ENCODE results near the gene SLC35F4. TPM values are rescaled to one million over a fixed set of nuclear protein-coding genes. Genes with fewer than 3 reads are reported as not detected.

The SLC35F4 gene
- polyA plus RNA-seq, 1 donor from 2014 or later, result 21.0 TPM

DNA sequence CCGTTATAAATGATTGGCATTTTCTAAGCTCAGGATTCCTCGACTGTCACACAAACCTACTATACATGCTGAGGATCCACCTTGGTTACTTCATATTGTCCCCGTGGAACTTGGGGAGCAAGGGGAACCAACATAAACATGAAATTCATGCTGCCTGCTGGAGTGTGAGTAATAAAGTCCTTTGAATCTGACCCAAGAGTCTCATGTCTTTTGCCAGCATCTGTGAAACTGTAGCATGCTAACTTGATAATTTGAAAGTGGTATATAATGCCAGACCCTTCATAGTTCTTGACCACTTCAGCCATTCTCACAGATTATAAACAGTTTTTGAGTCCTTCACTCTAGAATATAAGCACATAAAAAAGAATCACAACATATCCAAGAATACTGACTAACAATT lies 17.1 kb downstream of the SLC35F4 start:
- TF ChIP-seq, protein P1, sequence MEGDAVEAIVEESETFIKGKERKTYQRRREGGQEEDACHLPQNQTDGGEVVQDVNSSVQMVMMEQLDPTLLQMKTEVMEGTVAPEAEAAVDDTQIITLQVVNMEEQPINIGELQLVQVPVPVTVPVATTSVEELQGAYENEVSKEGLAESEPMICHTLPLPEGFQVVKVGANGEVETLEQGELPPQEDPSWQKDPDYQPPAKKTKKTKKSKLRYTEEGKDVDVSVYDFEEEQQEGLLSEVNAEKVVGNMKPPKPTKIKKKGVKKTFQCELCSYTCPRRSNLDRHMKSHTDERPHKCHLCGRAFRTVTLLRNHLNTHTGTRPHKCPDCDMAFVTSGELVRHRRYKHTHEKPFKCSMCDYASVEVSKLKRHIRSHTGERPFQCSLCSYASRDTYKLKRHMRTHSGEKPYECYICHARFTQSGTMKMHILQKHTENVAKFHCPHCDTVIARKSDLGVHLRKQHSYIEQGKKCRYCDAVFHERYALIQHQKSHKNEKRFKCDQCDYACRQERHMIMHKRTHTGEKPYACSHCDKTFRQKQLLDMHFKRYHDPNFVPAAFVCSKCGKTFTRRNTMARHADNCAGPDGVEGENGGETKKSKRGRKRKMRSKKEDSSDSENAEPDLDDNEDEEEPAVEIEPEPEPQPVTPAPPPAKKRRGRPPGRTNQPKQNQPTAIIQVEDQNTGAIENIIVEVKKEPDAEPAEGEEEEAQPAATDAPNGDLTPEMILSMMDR (IDR thresholded peaks at IDR 0.05; ENCODE audit: poor library complexity, severe bottlenecking), result no peak
- TF ChIP-seq EP300 (conservative IDR thresholded peaks at IDR 0.05; ENCODE audit: poor library complexity, severe bottlenecking), result no peak
- no peak for TF ChIP-seq POLR2AphosphoS5 (IDR thresholded peaks at IDR 0.05)
- TF ChIP-seq, protein P2, sequence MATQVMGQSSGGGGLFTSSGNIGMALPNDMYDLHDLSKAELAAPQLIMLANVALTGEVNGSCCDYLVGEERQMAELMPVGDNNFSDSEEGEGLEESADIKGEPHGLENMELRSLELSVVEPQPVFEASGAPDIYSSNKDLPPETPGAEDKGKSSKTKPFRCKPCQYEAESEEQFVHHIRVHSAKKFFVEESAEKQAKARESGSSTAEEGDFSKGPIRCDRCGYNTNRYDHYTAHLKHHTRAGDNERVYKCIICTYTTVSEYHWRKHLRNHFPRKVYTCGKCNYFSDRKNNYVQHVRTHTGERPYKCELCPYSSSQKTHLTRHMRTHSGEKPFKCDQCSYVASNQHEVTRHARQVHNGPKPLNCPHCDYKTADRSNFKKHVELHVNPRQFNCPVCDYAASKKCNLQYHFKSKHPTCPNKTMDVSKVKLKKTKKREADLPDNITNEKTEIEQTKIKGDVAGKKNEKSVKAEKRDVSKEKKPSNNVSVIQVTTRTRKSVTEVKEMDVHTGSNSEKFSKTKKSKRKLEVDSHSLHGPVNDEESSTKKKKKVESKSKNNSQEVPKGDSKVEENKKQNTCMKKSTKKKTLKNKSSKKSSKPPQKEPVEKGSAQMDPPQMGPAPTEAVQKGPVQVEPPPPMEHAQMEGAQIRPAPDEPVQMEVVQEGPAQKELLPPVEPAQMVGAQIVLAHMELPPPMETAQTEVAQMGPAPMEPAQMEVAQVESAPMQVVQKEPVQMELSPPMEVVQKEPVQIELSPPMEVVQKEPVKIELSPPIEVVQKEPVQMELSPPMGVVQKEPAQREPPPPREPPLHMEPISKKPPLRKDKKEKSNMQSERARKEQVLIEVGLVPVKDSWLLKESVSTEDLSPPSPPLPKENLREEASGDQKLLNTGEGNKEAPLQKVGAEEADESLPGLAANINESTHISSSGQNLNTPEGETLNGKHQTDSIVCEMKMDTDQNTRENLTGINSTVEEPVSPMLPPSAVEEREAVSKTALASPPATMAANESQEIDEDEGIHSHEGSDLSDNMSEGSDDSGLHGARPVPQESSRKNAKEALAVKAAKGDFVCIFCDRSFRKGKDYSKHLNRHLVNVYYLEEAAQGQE (IDR thresholded peaks at IDR 0.05; ENCODE audit: borderline replicate concordance), result no peak
- TF ChIP-seq EZH2 (IDR thresholded peaks at IDR 0.05; ENCODE audit: borderline replicate concordance, insufficient read depth, low read length, poor library complexity, severe bottlenecking), result no peak
- no peak for TF ChIP-seq MXI1 (conservative IDR thresholded peaks at IDR 0.05; ENCODE audit: poor library complexity, severe bottlenecking)
- no peak overlapping the region for H2AFZ ChIP-seq (ENCODE audit: low read depth, low read length)
- no peaks in the 10 kb centered on the region for H4K20me1 ChIP-seq (ENCODE audit: insufficient read depth)
- H3F3A ChIP-seq (ENCODE audit: insufficient read depth, low read length, poor library complexity, severe bottlenecking), result no peaks in the 10 kb centered on the region
- H3K9me2 ChIP-seq (ENCODE audit: insufficient read depth, low read length), result no peaks in the 10 kb centered on the region
- H3K27me3 ChIP-seq (ENCODE audit: insufficient read depth, low read depth, low read length), result no peaks in the 10 kb centered on the region
- no peak overlapping the region for H3K4me3 ChIP-seq (ENCODE audit: low read length)
- H3K9ac ChIP-seq (ENCODE audit: low read length), result no peak overlapping the region
- no peaks in the 10 kb centered on the region for H3K79me2 ChIP-seq (replicated peaks; ENCODE audit: insufficient read depth, low read length)
- no peaks in the 10 kb centered on the region for H3K9me3 ChIP-seq (ENCODE audit: low read length)
- H3K27ac ChIP-seq (ENCODE audit: low read length), result no peak overlapping the region
- no peak overlapping the region for H3K4me2 ChIP-seq (ENCODE audit: low read length)
- H3K36me3 ChIP-seq (ENCODE audit: insufficient read depth, low read length), result no peaks in the 10 kb centered on the region

DNA sequence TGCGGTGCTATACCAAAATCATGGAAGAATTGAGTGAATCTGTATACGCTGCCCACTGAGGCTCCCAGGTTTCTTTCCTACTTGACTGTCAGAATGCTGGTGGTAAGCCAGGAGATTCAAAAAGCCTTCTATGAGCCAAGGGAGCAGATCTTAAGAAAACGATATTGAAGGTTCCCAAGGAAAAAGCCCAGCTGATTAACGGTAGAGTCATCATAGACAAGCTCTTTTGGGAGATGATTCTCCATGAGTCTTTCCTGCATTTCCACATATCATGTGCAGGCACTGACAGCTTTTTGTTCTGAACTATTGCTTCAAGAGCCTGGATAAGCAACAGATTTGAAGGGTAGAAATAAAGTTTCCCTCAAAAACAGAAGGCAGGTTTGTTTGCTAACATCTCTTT lies 17.5 kb downstream of the SLC35F4 start:
- no peak overlapping the region for H3K4me3 ChIP-seq (ENCODE audit: low read length)
- no peaks in the 10 kb centered on the region for H3K79me2 ChIP-seq (replicated peaks; ENCODE audit: insufficient read depth, low read length)
- no peaks in the 10 kb centered on the region for H3F3A ChIP-seq (ENCODE audit: insufficient read depth, low read length, poor library complexity, severe bottlenecking)
- H3K9ac ChIP-seq (ENCODE audit: low read length), result no peak overlapping the region
- no peak overlapping the region for H2AFZ ChIP-seq (ENCODE audit: low read depth, low read length)
- no peak overlapping the region for H3K27ac ChIP-seq (ENCODE audit: low read length)
- H3K4me2 ChIP-seq (ENCODE audit: low read length), result no peak overlapping the region
- no peaks in the 10 kb centered on the region for H3K36me3 ChIP-seq (ENCODE audit: insufficient read depth, low read length)
- TF ChIP-seq, protein P2 (IDR thresholded peaks at IDR 0.05; ENCODE audit: borderline replicate concordance), result no peak
- TF ChIP-seq SMC3 (conservative IDR thresholded peaks at IDR 0.05; ENCODE audit: poor library complexity) (no peak), MXI1 (conservative IDR thresholded peaks at IDR 0.05; ENCODE audit: poor library complexity, severe bottlenecking) (no peak), EZH2 (IDR thresholded peaks at IDR 0.05; ENCODE audit: borderline replicate concordance, insufficient read depth, low read length, poor library complexity, severe bottlenecking) (no peak), TAF1 (IDR thresholded peaks at IDR 0.05; ENCODE audit: low read depth) (no peak), POLR2AphosphoS5 (IDR thresholded peaks at IDR 0.05) (no peak), EP300 (conservative IDR thresholded peaks at IDR 0.05; ENCODE audit: poor library complexity, severe bottlenecking) (no peak), RAD21 (conservative IDR thresholded peaks at IDR 0.05) (no peak)
- TF ChIP-seq, protein P1 (IDR thresholded peaks at IDR 0.05; ENCODE audit: poor library complexity, severe bottlenecking), result no peak
- H3K9me2 ChIP-seq (ENCODE audit: insufficient read depth, low read length), result no peaks in the 10 kb centered on the region
- H4K20me1 ChIP-seq (ENCODE audit: insufficient read depth), result no peaks in the 10 kb centered on the region
- H3K27me3 ChIP-seq (ENCODE audit: insufficient read depth, low read depth, low read length), result no peaks in the 10 kb centered on the region
- H3K9me3 ChIP-seq (ENCODE audit: low read length), result no peaks in the 10 kb centered on the region

Data from neural cell (in vitro differentiated cells).